Measurements from ENCODE around the gene CLIP2. TPM values are rescaled to one million over a fixed set of nuclear protein-coding genes. Genes with fewer than 3 reads are reported as not detected.

The CLIP2 gene
- total RNA-seq, 1 experiment from 2014 or later = 21.6 TPM

DNA sequence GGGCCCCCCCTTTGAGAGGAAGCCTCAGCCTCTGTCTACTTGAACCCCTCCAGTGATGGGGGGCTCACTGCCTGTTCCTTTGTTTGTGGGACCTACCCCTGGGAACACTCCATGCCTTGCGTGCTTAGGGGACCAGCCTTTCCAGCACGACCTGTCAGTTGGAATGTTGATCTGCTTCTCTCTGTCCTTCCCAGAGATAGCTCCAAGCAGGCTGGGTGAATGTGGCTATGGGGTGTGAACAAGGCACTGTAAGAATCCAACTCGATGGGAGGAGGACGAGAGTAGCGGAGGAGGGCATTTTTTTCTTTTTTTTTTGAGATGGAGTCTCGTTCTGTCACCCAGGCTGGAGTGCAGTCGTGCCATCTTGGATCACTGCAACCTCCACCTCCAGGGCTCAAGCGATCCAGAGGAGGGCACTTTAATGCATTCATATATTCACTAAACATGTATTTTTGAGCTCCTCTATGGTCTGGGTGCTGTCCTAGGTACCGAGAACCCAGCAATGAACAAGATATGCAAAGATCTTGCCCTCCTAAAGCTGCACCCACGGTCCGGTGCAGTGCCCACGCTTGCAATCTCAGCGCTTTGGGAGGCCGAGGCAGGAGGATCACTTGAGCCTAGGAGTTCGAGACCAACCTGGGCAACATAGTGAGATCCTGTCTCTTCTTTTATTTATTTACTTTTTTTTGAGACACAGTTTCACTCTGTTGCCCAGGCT is 8.5 kb downstream of the CLIP2 start:
- Histone ChIP-seq H3K27ac (ENCODE audit: insufficient read length, low read depth, low read length) (no peak overlapping the region), H3K4me2 (ENCODE audit: insufficient read depth, insufficient read length, low read length) (no peak overlapping the region), H4K8ac (replicated peaks; ENCODE audit: insufficient read length, low read depth, low read length) (no peak overlapping the region), H2BK20ac (ENCODE audit: low read depth, low read length, poor library complexity, severe bottlenecking) (no peak overlapping the region), H3K4ac (ENCODE audit: low read depth, low read length) (no peak overlapping the region), H3K23me2 (ENCODE audit: insufficient read length, low read depth, low read length, poor library complexity, severe bottlenecking) (no peaks in the 10 kb centered on the region), H3T11ph (ENCODE audit: low read length) (no peak overlapping the region), H4K91ac (ENCODE audit: insufficient read length, low read depth, low read length) (no peak overlapping the region), H2BK120ac (ENCODE audit: low read depth, low read length, poor library complexity, severe bottlenecking) (no peak overlapping the region), H3K14ac (ENCODE audit: insufficient read depth, low read length) (no peak overlapping the region), H4K5ac (ENCODE audit: insufficient read length, low read depth, low read length) (no peak overlapping the region), H3K79me2 (ENCODE audit: insufficient read depth, low read length) (peaks cover 15% of the 10 kb centered on the region; the same call in 1 of the 2 replicates), H3K56ac (ENCODE audit: insufficient read length, low read depth, low read length) (no peak overlapping the region), H3K9me3 (ENCODE audit: control insufficient read depth, low read depth, low read length) (no peaks in the 10 kb centered on the region), H3K79me1 (ENCODE audit: insufficient read depth, low read depth, low read length, poor library complexity, severe bottlenecking) (peaks cover under 1% of the 10 kb centered on the region), H3K23ac (ENCODE audit: insufficient read length, low read depth, low read length) (no peak overlapping the region), H3K9ac (ENCODE audit: extremely low read depth, insufficient read length, low read length) (no peak overlapping the region), H3K4me1 (ENCODE audit: insufficient read depth, low read length) (peaks cover 7% of the 10 kb centered on the region; the same call in 1 of the 2 replicates), H2BK5ac (ENCODE audit: insufficient read length, low read length) (no peak overlapping the region), H3K18ac (ENCODE audit: insufficient read length, low read depth, low read length) (no peak overlapping the region), H3K27me3 (ENCODE audit: insufficient read depth, low read length) (no peaks in the 10 kb centered on the region), H2AK5ac (ENCODE audit: insufficient read length, low read length) (no peak overlapping the region), H2BK12ac (ENCODE audit: insufficient read length, low read depth, low read length) (no peak overlapping the region), H2AFZ (ENCODE audit: low read length) (no peak overlapping the region), H4K20me1 (ENCODE audit: control insufficient read depth, insufficient read depth, insufficient read length) (no peaks in the 10 kb centered on the region), H2BK15ac (ENCODE audit: low read depth, low read length) (no peak overlapping the region)
- H3K4me3 Mint-ChIP-seq = no peak overlapping the region
- peaks cover 8 to 14% (median 12%) of the 10 kb centered on the region in 3 experiments; a peak in 6 of 7 replicates for H3K36me3 Mint-ChIP-seq (ENCODE audit: insufficient read depth in 1 of 3, low read depth in 3 of 3)
- H3K9me3 Mint-ChIP-seq = 0 out of 5 replicates have a peak, but pooled peaks cover 0 to 3% of the 10 kb centered on the region in 2 experiments
- peaks cover 22 to 23% of the 10 kb centered on the region in 2 experiments for H3K4me1 Mint-ChIP-seq
- TF ChIP-seq, protein P1, sequence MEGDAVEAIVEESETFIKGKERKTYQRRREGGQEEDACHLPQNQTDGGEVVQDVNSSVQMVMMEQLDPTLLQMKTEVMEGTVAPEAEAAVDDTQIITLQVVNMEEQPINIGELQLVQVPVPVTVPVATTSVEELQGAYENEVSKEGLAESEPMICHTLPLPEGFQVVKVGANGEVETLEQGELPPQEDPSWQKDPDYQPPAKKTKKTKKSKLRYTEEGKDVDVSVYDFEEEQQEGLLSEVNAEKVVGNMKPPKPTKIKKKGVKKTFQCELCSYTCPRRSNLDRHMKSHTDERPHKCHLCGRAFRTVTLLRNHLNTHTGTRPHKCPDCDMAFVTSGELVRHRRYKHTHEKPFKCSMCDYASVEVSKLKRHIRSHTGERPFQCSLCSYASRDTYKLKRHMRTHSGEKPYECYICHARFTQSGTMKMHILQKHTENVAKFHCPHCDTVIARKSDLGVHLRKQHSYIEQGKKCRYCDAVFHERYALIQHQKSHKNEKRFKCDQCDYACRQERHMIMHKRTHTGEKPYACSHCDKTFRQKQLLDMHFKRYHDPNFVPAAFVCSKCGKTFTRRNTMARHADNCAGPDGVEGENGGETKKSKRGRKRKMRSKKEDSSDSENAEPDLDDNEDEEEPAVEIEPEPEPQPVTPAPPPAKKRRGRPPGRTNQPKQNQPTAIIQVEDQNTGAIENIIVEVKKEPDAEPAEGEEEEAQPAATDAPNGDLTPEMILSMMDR (conservative IDR thresholded peaks at IDR 0.05) = no peak
- peak overlapping the region in 2 of 3 experiments; percentile 16 to 70; a peak in 1 of 7 replicates for H3K27ac Mint-ChIP-seq
- no peaks in the 10 kb centered on the region for H3K27me3 Mint-ChIP-seq (ENCODE audit: low read depth)
- WGBS (ENCODE audit: extremely low coverage, insufficient read length, low lambda C conversion rate) = no CpG with 5 or more reads among the region's 15 CpGs
- DNase-seq = no peak

All from H9 (cell line).